Peyer's patch (tissue), 4 donors: Measurements from ENCODE around the gene EBNA1BP2.

Experiments used
- POLR2A ChIP-seq, 2 donors: fragments of 450-650 bp; IDR thresholded peaks; one replicate each; pipeline ENCODE4 v1.5.1; 2017; ENCODE audit warnings: antibody characterized with exemption in 2 of 2, mild to moderate bottlenecking in 2 of 2, moderate library complexity in 2 of 2
- TF ChIP-seq, protein P1 (sequence below), 6 experiments: fragments of 450-650 bp in 4 of 6; fragments of 200-600 bp in 2 of 6; sonication (generic) in 1 of 6; IDR thresholded peaks; one replicate each; pipeline ENCODE4 v1.5.1; 2017 to 2019; ENCODE audit warnings: antibody characterized with exemption in 6 of 6, mild to moderate bottlenecking in 3 of 6, moderate library complexity in 1 of 6

- no peak for TF ChIP-seq POLR2A (IDR thresholded peaks at IDR 0.05)
- TF ChIP-seq, protein P1, sequence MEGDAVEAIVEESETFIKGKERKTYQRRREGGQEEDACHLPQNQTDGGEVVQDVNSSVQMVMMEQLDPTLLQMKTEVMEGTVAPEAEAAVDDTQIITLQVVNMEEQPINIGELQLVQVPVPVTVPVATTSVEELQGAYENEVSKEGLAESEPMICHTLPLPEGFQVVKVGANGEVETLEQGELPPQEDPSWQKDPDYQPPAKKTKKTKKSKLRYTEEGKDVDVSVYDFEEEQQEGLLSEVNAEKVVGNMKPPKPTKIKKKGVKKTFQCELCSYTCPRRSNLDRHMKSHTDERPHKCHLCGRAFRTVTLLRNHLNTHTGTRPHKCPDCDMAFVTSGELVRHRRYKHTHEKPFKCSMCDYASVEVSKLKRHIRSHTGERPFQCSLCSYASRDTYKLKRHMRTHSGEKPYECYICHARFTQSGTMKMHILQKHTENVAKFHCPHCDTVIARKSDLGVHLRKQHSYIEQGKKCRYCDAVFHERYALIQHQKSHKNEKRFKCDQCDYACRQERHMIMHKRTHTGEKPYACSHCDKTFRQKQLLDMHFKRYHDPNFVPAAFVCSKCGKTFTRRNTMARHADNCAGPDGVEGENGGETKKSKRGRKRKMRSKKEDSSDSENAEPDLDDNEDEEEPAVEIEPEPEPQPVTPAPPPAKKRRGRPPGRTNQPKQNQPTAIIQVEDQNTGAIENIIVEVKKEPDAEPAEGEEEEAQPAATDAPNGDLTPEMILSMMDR (IDR thresholded peaks at IDR 0.05): no peak
Measured at GRCh38 chr1:43199093-43199726, 27.1 kb upstream of the EBNA1BP2 start.
